Naive B cell (primary cell): ENCODE measurements around the gene USP48. TPM values are rescaled to one million over a fixed set of nuclear protein-coding genes. Genes with fewer than 3 reads are reported as not detected.
A peak's percentile ranks its signal among the peaks of the same experiment; 100 is the strongest.

ENCODE experiments used
- ATAC-seq, 2 donors: fragments of 150-1000 bp; cut with Tn5 transposase; 2 replicates each; pipeline ENCODE4 v1.10.0; 2021; ENCODE audit warnings: low read depth in 2 of 2, mild to moderate bottlenecking in 2 of 2, moderate library complexity in 2 of 2
- DNase-seq: peaks from one replicate; pipeline ENCODE4 v3.0.0; 2022
- H3K27ac Mint-ChIP-seq, 6 donors: one replicate each; pipeline ENCODE4 v1.8.0; 2020 to 2022; ENCODE audit warnings: mild to moderate bottlenecking in 6 of 6, mixed read lengths in 6 of 6, moderate library complexity in 5 of 6, inconsistent platforms in 2 of 6
- H3K27me3 Mint-ChIP-seq, 3 donors: one replicate each; pipeline ENCODE4 v1.8.0; 2021 to 2022; ENCODE audit warnings: mixed read lengths in 3 of 3, mild to moderate bottlenecking in 1 of 3
- H3K36me3 Mint-ChIP-seq, 2 donors: one replicate each; pipeline ENCODE4 v1.8.0; 2020 to 2022; ENCODE audit warnings: mixed read lengths in 2 of 2, inconsistent platforms in 1 of 2, mild to moderate bottlenecking in 1 of 2
- H3K4me1 Mint-ChIP-seq, 3 donors: one replicate each; pipeline ENCODE4 v1.8.0; 2020 to 2022; ENCODE audit warnings: mixed read lengths in 3 of 3, inconsistent platforms in 1 of 3, mild to moderate bottlenecking in 1 of 3, moderate library complexity in 1 of 3
- H3K4me3 Mint-ChIP-seq, 8 donors: one replicate each; pipeline ENCODE4 v1.8.0; 2020 to 2022; ENCODE audit warnings: mild to moderate bottlenecking in 8 of 8, mixed read lengths in 8 of 8, moderate library complexity in 8 of 8, inconsistent platforms in 2 of 8
- H3K9me3 Mint-ChIP-seq, 7 donors: one replicate each; pipeline ENCODE4 v1.8.0; 2020 to 2022; ENCODE audit warnings: mixed read lengths in 7 of 7, mild to moderate bottlenecking in 5 of 7, inconsistent platforms in 2 of 7, moderate library complexity in 1 of 7
- polyA plus RNA-seq, 6 donors: library from polyadenylated mRNA; unstranded; fragments of 300-500 nt; fragmentation: Illumina TruSeq; gene quantifications; one replicate each; pipeline ENCODE4 v1.2.3, GENCODE V29; 2021; ENCODE audit warnings: low read depth in 6 of 6

USP48 gene
- polyA plus RNA-seq, 6 donors from 2014 or later, result 30.3 to 45.9 (median 39.8) TPM

DNA sequence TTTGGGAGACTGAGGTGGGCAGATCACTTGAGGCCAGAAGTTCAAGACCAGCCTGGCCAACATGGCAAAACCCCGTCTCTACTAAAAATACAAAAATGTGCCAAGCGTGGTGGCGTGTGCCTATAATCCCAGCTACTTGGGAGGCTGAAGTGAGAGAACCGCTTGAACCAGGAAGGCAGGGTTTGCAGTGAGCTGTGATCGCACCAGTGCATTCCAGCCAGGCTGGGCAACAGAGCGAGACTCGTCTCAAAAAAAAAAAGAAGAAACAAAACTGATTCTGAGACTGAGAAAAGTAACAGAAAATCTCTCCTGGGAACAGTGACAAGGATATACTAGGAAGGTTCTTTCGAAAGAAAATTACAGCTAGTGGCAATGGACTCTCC, 20.9 kb downstream of the USP48 start:
- DNase-seq (peak; percentile 19), ATAC-seq (peak; percentile 91)
- H3K9me3 Mint-ChIP-seq, result peaks cover 0 to 2% (median 0%) of the 10 kb centered on the region in 7 donors
- H3K4me1 Mint-ChIP-seq, result peaks cover 35 to 84% (median 59%) of the 10 kb centered on the region in 3 donors
- peak overlapping the region in 6 of 8 donors; percentile 58 to 87 (median 80) for H3K4me3 Mint-ChIP-seq
- peak overlapping the region; percentile 27 to 94 (median 90) for H3K27ac Mint-ChIP-seq
- no peaks in the 10 kb centered on the region for H3K36me3 Mint-ChIP-seq
- H3K27me3 Mint-ChIP-seq, result no peaks in the 10 kb centered on the region

GRCh38 chr1:21761052-21761451, 21.9 kb downstream of the USP48 start:
- Mint-ChIP-seq H3K4me1 (peaks cover 31 to 76% (median 55%) of the 10 kb centered on the region in 3 donors), H3K4me3 (peak overlapping the region in 4 of 8 donors; percentile 5 to 87 (median 39)), H3K27ac (peak overlapping the region in 3 of 6 donors; percentile 33 to 84 (median 78)), H3K27me3 (no peaks in the 10 kb centered on the region), H3K36me3 (no peaks in the 10 kb centered on the region), H3K9me3 (peaks cover 0 to 2% (median 0%) of the 10 kb centered on the region in 7 donors)
- DNase-seq (no peak), ATAC-seq (peak; percentile 32 to 44)

DNA sequence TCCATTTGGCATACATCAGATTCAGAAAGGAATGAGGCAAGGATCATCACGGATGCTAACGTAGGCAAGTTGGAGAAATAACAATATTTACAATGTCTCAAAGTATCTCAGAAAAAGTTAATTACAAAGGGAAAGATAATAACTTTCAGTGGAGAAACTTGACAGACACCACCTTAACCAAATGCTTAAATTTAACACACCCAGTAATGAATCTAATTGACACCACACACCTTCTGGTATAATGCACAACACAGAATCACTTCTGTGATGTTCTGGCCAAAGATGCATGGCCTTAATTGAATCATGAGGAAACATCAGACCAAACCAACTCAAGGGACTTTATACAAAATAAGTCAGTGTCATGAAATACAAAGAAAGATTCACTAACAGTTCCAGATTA, 23.1 kb downstream of the USP48 start:
- Mint-ChIP-seq H3K9me3 (peaks cover 0 to 2% (median 0%) of the 10 kb centered on the region in 7 donors), H3K36me3 (no peaks in the 10 kb centered on the region), H3K4me1 (peaks cover 22 to 63% (median 42%) of the 10 kb centered on the region in 3 donors), H3K27me3 (no peaks in the 10 kb centered on the region), H3K4me3 (peak overlapping the region in 2 of 8 donors; percentile 15 to 30), H3K27ac (peak overlapping the region in 3 of 6 donors; percentile 69 to 79 (median 78))
- DNase-seq, result no peak
- ATAC-seq, result no peak

GRCh38 chr1:21759182-21759581, 23.8 kb downstream of the USP48 start:
- Mint-ChIP-seq H3K36me3 (no peaks in the 10 kb centered on the region), H3K27ac (peak overlapping the region in 4 of 6 donors; percentile 69 to 79 (median 78)), H3K4me3 (peak overlapping the region in 2 of 8 donors; percentile 30 to 40), H3K9me3 (peaks cover 0 to 2% (median 0%) of the 10 kb centered on the region in 7 donors), H3K27me3 (no peaks in the 10 kb centered on the region), H3K4me1 (peaks cover 22 to 57% (median 39%) of the 10 kb centered on the region in 3 donors)
- ATAC-seq (no peak), DNase-seq (no peak)

DNA sequence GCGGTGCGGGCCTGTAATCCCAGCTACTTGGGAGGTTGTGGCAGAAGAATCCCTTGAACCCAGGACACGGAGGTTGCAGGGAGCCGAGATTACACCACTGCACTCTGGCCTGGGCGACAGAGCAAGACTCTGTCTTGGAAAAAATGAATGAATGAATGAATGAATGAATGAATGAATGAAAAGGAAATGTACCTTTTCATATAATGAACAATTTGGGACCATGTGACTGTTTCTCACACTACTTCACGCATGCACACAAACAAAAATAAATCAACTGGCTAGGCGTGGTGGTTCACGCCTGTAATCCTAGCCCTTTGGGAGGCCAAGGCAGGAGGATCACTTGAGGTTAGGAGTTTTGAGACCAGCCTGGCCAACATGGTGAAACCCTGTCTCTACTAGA, 24.3 kb downstream of the USP48 start:
- no peak overlapping the region for H3K4me3 Mint-ChIP-seq
- H3K36me3 Mint-ChIP-seq, result no peaks in the 10 kb centered on the region
- H3K27me3 Mint-ChIP-seq, result no peaks in the 10 kb centered on the region
- ATAC-seq, result no peak
- no peak for DNase-seq
- H3K9me3 Mint-ChIP-seq, result peaks cover 0 to 2% (median 0%) of the 10 kb centered on the region in 7 donors
- peak overlapping the region in 4 of 6 donors; percentile 18 to 79 (median 50) for H3K27ac Mint-ChIP-seq
- H3K4me1 Mint-ChIP-seq, result peaks cover 18 to 51% (median 34%) of the 10 kb centered on the region in 3 donors

GRCh38 chr1:21756393-21757089, 26.4 kb downstream of the USP48 start:
- peaks cover 10 to 31% (median 13%) of the 10 kb centered on the region in 3 donors for H3K4me1 Mint-ChIP-seq
- no peaks in the 10 kb centered on the region for H3K9me3 Mint-ChIP-seq

GRCh38 chr1:21755067-21755466, 27.9 kb downstream of the USP48 start:
- no peak for DNase-seq
- Mint-ChIP-seq H3K36me3 (peaks cover 0 to 6% of the 10 kb centered on the region in 2 donors), H3K4me1 (peaks cover 9 to 18% (median 9%) of the 10 kb centered on the region in 3 donors), H3K27me3 (no peaks in the 10 kb centered on the region), H3K9me3 (no peaks in the 10 kb centered on the region), H3K27ac (peak overlapping the region in 3 of 6 donors; percentile 55 to 82 (median 61)), H3K4me3 (no peak overlapping the region)
- no peak for ATAC-seq

More at GRCh38 chr1:21756393-21757089, 26.4 kb downstream of the USP48 start:
- H3K27me3 Mint-ChIP-seq, result no peaks in the 10 kb centered on the region
- DNase-seq (no peak), ATAC-seq (no peak)
- no peak overlapping the region for H3K4me3 Mint-ChIP-seq
- no peaks in the 10 kb centered on the region for H3K36me3 Mint-ChIP-seq
- H3K27ac Mint-ChIP-seq, result no peak overlapping the region

DNA sequence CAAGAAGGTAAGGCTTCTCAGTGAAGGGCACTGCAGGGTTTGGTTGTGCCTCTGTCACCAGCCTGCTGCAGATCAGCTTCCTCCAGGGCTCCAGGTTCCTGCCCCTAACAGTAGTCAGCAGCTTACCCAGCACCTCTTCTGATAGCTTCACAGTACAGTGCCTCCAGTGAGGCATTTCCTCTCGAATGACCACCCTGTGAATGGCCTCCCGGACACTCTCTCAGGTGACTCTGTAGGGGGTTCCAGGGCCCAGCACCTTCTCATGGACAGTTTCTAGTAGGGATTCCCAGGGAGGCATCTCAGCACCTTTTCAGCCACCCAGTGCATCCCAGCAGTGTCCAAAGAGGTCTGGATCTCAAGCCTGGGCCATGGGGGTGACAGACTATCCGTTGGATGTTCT, 28.4 kb downstream of the USP48 start:
- Mint-ChIP-seq H3K36me3 (peaks cover 0 to 10% of the 10 kb centered on the region in 2 donors), H3K27me3 (no peaks in the 10 kb centered on the region), H3K27ac (peak overlapping the region in 1 of 6 donors; percentile 55), H3K9me3 (no peaks in the 10 kb centered on the region), H3K4me1 (peaks cover 4 to 14% (median 4%) of the 10 kb centered on the region in 3 donors), H3K4me3 (no peak overlapping the region)
- ATAC-seq, result no peak
- no peak for DNase-seq

- ATAC-seq (no peak), DNase-seq (no peak)
- H3K9me3 Mint-ChIP-seq, result no peaks in the 10 kb centered on the region
- H3K27me3 Mint-ChIP-seq, result no peaks in the 10 kb centered on the region
- peaks cover 4 to 17% of the 10 kb centered on the region in 2 donors for H3K36me3 Mint-ChIP-seq
- H3K4me1 Mint-ChIP-seq, result no peaks in the 10 kb centered on the region
- H3K4me3 Mint-ChIP-seq, result no peak overlapping the region
- H3K27ac Mint-ChIP-seq, result no peak overlapping the region
These were observed 30.8 kb downstream of the USP48 start for GRCh38 chr1:21752186-21752585.

DNA sequence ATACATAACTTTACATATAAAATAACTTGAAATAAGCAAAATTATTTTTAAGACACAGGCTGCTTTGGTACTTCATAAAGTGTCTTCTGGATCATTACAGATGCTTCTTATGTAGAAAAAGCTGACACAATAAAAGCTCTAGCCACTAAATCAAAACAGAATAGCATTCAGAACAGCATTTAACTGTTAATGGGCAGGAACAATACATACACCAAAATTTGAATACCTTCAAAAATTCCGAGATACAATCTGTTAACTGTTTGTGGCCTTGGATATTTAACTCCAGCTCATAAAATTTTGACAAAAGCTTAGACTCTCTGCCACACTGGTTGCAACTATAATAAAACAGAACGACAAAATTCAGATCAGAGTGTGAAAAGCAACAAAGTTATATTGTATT, 31.7 kb downstream of the USP48 start:
- no peaks in the 10 kb centered on the region for H3K9me3 Mint-ChIP-seq
- peak overlapping the region in 2 of 6 donors; percentile 44 to 51 for H3K27ac Mint-ChIP-seq
- H3K27me3 Mint-ChIP-seq, result no peaks in the 10 kb centered on the region
- ATAC-seq (no peak), DNase-seq (no peak)
- peaks cover 4 to 17% of the 10 kb centered on the region in 2 donors for H3K36me3 Mint-ChIP-seq
- no peak overlapping the region for H3K4me3 Mint-ChIP-seq
- no peaks in the 10 kb centered on the region for H3K4me1 Mint-ChIP-seq

- Mint-ChIP-seq H3K4me3 (no peak overlapping the region), H3K27me3 (no peaks in the 10 kb centered on the region), H3K4me1 (no peaks in the 10 kb centered on the region), H3K36me3 (peaks cover 4 to 17% of the 10 kb centered on the region in 2 donors), H3K27ac (peak overlapping the region in 2 of 6 donors; percentile 10 to 44), H3K9me3 (no peaks in the 10 kb centered on the region)
- ATAC-seq (no peak), DNase-seq (no peak)
These were observed 32.1 kb downstream of the USP48 start for GRCh38 chr1:21750841-21751240.

DNA sequence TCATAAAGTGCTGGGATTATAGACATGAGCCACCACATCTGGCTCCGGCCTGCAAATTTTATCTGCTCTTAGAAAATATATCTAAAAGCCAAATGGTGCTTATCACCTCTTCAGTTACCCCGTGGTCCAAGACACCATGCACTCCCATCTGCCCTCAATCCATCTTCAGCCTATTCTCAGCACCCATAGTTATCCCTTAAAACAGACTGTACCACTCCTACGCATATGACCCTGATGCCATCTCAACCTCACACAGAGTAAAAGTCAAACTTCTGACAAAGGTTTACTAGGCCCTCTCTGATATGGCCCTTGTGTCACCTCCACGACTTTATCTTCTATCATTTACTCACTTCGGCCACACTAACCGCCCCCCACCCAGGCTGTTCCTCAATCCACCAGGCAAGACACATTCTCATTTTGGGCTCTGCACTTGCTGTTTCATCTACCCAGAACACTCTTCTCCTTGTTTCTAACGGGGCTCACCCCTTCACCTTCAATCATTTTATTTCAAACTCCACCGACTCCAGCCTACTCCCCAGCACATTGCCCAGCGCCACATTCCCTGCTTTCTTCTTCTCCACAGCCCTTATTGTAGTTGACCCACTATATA, 33.0 kb downstream of the USP48 start:
- ATAC-seq, result no peak
- Mint-ChIP-seq H3K4me3 (no peak overlapping the region), H3K36me3 (peaks cover 4 to 17% of the 10 kb centered on the region in 2 donors), H3K27me3 (no peaks in the 10 kb centered on the region), H3K4me1 (no peaks in the 10 kb centered on the region), H3K9me3 (no peaks in the 10 kb centered on the region), H3K27ac (peak overlapping the region in 3 of 6 donors; percentile 22 to 77 (median 28))
- no peak for DNase-seq

DNA sequence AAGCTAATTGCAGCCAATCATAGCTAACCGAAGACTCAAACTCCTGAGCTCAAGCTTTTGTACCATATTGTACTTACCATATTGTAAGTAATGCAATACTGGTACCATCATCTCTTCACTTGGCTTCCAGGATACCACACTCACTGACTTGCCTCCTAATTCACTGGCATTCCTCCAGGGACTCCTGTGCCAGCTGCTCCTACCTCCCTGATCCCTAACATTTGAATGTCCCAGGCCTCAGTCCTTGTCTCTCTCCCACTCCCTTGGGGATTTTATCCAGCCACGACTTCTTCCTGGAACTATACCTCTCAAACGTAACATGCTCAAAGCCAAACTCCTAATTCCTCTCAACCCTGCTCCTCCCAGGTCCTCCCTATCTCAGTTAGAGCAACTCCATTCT, 33.8 kb downstream of the USP48 start:
- Mint-ChIP-seq H3K9me3 (no peaks in the 10 kb centered on the region), H3K27ac (peak overlapping the region in 5 of 6 donors; percentile 12 to 93 (median 29)), H3K36me3 (peaks cover 4 to 17% of the 10 kb centered on the region in 2 donors), H3K4me1 (no peaks in the 10 kb centered on the region), H3K27me3 (no peaks in the 10 kb centered on the region), H3K4me3 (no peak overlapping the region)
- DNase-seq (no peak), ATAC-seq (no peak)

DNA sequence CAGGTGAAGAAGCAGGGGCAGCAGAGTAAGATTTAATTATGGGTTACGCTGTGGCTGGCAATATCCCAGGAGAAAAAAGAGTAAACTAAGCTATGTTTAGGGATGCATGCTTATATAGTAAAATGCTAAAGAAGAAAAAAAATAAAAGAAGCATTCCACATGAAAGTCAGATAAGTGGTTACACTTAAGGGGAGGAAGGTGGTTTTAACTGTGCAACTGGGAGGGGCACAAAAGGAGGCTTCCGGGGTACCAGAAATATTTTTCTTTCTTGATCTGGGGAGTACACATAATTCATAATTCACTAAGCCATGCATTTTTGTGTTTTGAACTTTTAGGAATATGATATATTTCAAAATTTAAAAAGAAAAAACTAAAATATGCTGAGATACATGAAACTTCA, 39.5 kb downstream of the USP48 start:
- peaks cover 7 to 8% of the 10 kb centered on the region in 2 donors for H3K36me3 Mint-ChIP-seq
- ATAC-seq (no peak), DNase-seq (no peak)
- no peak overlapping the region for H3K4me3 Mint-ChIP-seq
- H3K9me3 Mint-ChIP-seq, result no peaks in the 10 kb centered on the region
- H3K27ac Mint-ChIP-seq, result peak overlapping the region in 2 of 6 donors; percentile 12 to 69
- no peaks in the 10 kb centered on the region for H3K4me1 Mint-ChIP-seq
- H3K27me3 Mint-ChIP-seq, result no peaks in the 10 kb centered on the region
